GM18867 (cell line): ENCODE data around the gene MIPOL1.
"Not testable (repeated sequence)": the region's sequence is repeated elsewhere in the genome, so short reads cannot be mapped to it uniquely, and the experiment has no call there.

Experiments
- ATAC-seq: cut with Tn5 transposase; IDR thresholded peaks from one replicate; pipeline ENCODE4 v1.9.1; 2021; ENCODE audit warnings: mild to moderate bottlenecking, moderate library complexity; ENCODE audit not compliant: unreplicated experiment

MIPOL1 gene

GRCh38 chr14:37230551-37231194 lies 32.9 kb downstream of the MIPOL1 start:
- ATAC-seq: peak; percentile 72

- peak; percentile 64 for ATAC-seq
Observed at GRCh38 chr14:37232907-37233481, 35.3 kb downstream of the MIPOL1 start.

GRCh38 chr14:37234222-37234621 lies 36.5 kb downstream of the MIPOL1 start:
- ATAC-seq: no peak

- ATAC-seq: not testable (repeated sequence)
Observed at GRCh38 chr14:37236044-37236443, 38.3 kb downstream of the MIPOL1 start.

- ATAC-seq: no peak
Observed at GRCh38 chr14:37237094-37237493, 39.4 kb downstream of the MIPOL1 start.

- ATAC-seq: no peak
Observed at GRCh38 chr14:37237735-37238200, 40.0 kb downstream of the MIPOL1 start.

- ATAC-seq: no peak
Observed at GRCh38 chr14:37241198-37241597, 43.5 kb downstream of the MIPOL1 start.

- ATAC-seq: peak; percentile 58
Observed at GRCh38 chr14:37246427-37246829, 48.7 kb downstream of the MIPOL1 start.

- no peak for ATAC-seq
Observed at GRCh38 chr14:37247791-37248461, 50.2 kb downstream of the MIPOL1 start.

GRCh38 chr14:37251775-37252174 lies 54.0 kb downstream of the MIPOL1 start:
- ATAC-seq: no peak

GRCh38 chr14:37252434-37252833 lies 54.7 kb downstream of the MIPOL1 start:
- ATAC-seq: no peak

- ATAC-seq: no peak
Observed at GRCh38 chr14:37253905-37254304, 56.2 kb downstream of the MIPOL1 start.

- ATAC-seq: no peak
Observed at GRCh38 chr14:37254411-37254947, 56.7 kb downstream of the MIPOL1 start.

GRCh38 chr14:37257501-37258070 lies 59.8 kb downstream of the MIPOL1 start:
- ATAC-seq: no peak

- ATAC-seq: no peak
Observed at GRCh38 chr14:37262649-37263048, 64.9 kb downstream of the MIPOL1 start.

- ATAC-seq: no peak
Observed at GRCh38 chr14:37263656-37264236, 66.0 kb downstream of the MIPOL1 start.

GRCh38 chr14:37268788-37269187 lies 71.1 kb downstream of the MIPOL1 start:
- peak; percentile 44 for ATAC-seq

GRCh38 chr14:37270629-37271028 lies 72.9 kb downstream of the MIPOL1 start:
- no peak for ATAC-seq

- ATAC-seq: no peak
Observed at GRCh38 chr14:37272569-37272968, 74.8 kb downstream of the MIPOL1 start.

GRCh38 chr14:37274652-37275051 lies 76.9 kb downstream of the MIPOL1 start:
- no peak for ATAC-seq

- no peak for ATAC-seq
Observed at GRCh38 chr14:37275963-37276362, 78.2 kb downstream of the MIPOL1 start.
